SK-N-MC (cell line): ENCODE data around the gene FUT8.

Source experiments
- DNase-seq: peaks from one replicate; pipeline ENCODE4 v3.0.0-alpha.2; 2011; ENCODE audit warnings: low read depth, low spot score
- H3K27ac ChIP-seq: fragments of 200-600 bp; sonication (generic); 2 replicates; pipeline ENCODE4 v1.5.1; 2016; ENCODE audit warnings: mixed run types
- H3K36me3 ChIP-seq: fragments of 200-600 bp; sonication (generic); 2 replicates; pipeline ENCODE4 v1.6.1; 2017; ENCODE audit warnings: antibody characterized with exemption, low read length, mixed read lengths; ENCODE audit not compliant: insufficient read depth
- H3K4me3 ChIP-seq: fragments of 200-600 bp; sonication (generic); 2 replicates; pipeline ENCODE4 v1.5.1; 2016
- H3K9ac ChIP-seq: fragments of 200-600 bp; sonication (generic); 2 replicates; pipeline ENCODE4 v1.8.0; 2017; ENCODE audit warnings: mixed run types, mixed read lengths; ENCODE audit not compliant: insufficient read length
- H3K9me3 ChIP-seq: fragments of 200-600 bp; sonication (generic); 2 replicates; pipeline ENCODE4 v1.6.1; 2017; ENCODE audit warnings: low read depth, mild to moderate bottlenecking, antibody characterized with exemption, low read length, moderate library complexity, mixed read lengths
- EZH2 ChIP-seq: fragments of 200-600 bp; sonication (generic); IDR thresholded peaks from one replicate; pipeline ENCODE4 v1.6.1; 2017; ENCODE audit warnings: antibody characterized with exemption
- FOXP2 ChIP-seq: optimal IDR thresholded peaks from 2 replicates; pipeline ENCODE3; 2011; ENCODE audit warnings: mild to moderate bottlenecking, moderate library complexity; ENCODE audit not compliant: insufficient read depth; ENCODE audit errors: extremely low read length, control extremely low read depth
- POLR2AphosphoS5 ChIP-seq: IDR thresholded peaks from 2 replicates; pipeline ENCODE4 v1.6.1; 2012; ENCODE audit warnings: mild to moderate bottlenecking, low read depth, low read length, borderline replicate concordance

The FUT8 gene

DNA sequence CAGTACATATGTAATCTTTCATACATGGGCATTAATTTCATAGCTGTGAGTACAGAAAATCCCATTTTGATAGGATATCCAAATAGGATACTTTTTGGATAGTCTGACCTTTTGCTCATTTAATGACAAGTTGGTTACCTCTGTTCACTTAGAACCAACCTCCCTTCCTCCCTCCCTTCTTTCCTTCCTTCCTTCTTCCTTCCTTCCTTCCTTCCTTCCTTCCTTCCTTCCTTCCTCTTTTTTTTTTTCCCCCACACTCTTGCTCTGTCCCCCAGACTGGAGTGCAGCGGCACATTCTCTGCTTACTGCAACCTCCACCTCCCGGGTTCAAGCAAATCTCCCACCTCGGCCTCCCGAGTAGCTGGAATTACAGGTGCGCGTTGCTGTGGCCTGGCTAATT lies 162.9 kb downstream of the FUT8 start:
- Histone ChIP-seq H3K9ac (peak overlapping the region; percentile 68), H3K27ac (peak overlapping the region; percentile 99), H3K36me3 (peaks cover 4% of the 10 kb centered on the region; the same call in 1 of the 2 replicates), H3K9me3 (no peaks in the 10 kb centered on the region), H3K4me3 (peak overlapping the region; percentile 61)
- peak; percentile 84 for DNase-seq
- TF ChIP-seq FOXP2 = no peak
- no peak for TF ChIP-seq EZH2
- peak; percentile 57; the same call in 1 of the 2 replicates for TF ChIP-seq POLR2AphosphoS5

GRCh38 chr14:65580973-65581372 lies 168.4 kb downstream of the FUT8 start:
- Histone ChIP-seq H3K36me3 (no peaks in the 10 kb centered on the region), H3K4me3 (no peak overlapping the region), H3K9me3 (no peaks in the 10 kb centered on the region), H3K9ac (no peak overlapping the region), H3K27ac (peak overlapping the region; percentile 53)
- no peak for DNase-seq
- TF ChIP-seq EZH2 (no peak), FOXP2 (no peak), POLR2AphosphoS5 (no peak)

- TF ChIP-seq FOXP2 (no peak), POLR2AphosphoS5 (no peak), EZH2 (no peak)
- no peaks in the 10 kb centered on the region for H3K9me3 ChIP-seq
- DNase-seq = no peak
- H3K4me3 ChIP-seq = no peak overlapping the region
- H3K36me3 ChIP-seq = no peaks in the 10 kb centered on the region
- H3K27ac ChIP-seq = peak overlapping the region; percentile 53
- no peak overlapping the region for H3K9ac ChIP-seq
Observed at GRCh38 chr14:65581378-65581777, 168.8 kb downstream of the FUT8 start.

GRCh38 chr14:65581799-65582198 lies 169.3 kb downstream of the FUT8 start:
- Histone ChIP-seq H3K36me3 (no peaks in the 10 kb centered on the region), H3K4me3 (no peak overlapping the region), H3K9ac (no peak overlapping the region), H3K9me3 (no peaks in the 10 kb centered on the region), H3K27ac (peak overlapping the region; percentile 53; the same call in 1 of the 2 replicates)
- no peak for DNase-seq
- TF ChIP-seq FOXP2 = no peak
- TF ChIP-seq POLR2AphosphoS5 = no peak
- no peak for TF ChIP-seq EZH2

DNA sequence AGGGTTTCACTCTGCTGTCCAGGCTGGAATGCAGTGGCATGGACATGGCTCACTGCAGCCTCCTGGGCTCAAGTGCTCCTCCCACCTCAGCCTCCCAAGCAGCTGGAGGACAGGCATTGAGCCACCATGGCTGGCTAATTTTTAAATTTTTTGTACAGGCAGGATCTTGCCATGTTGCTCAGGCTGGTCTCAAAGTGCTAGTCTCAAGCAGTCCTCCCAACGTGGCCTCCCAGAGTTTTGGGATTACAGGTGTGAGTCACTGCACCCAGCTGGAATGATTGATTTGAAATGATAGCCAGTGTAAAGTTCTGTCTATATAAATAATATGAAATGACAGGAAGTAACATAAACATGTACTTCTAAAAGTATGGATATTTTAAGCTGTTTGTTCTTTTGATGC lies 172.7 kb downstream of the FUT8 start:
- Histone ChIP-seq H3K36me3 (peaks cover 5% of the 10 kb centered on the region), H3K9ac (peak overlapping the region; percentile 5)
- TF ChIP-seq POLR2AphosphoS5 = no peak

DNA sequence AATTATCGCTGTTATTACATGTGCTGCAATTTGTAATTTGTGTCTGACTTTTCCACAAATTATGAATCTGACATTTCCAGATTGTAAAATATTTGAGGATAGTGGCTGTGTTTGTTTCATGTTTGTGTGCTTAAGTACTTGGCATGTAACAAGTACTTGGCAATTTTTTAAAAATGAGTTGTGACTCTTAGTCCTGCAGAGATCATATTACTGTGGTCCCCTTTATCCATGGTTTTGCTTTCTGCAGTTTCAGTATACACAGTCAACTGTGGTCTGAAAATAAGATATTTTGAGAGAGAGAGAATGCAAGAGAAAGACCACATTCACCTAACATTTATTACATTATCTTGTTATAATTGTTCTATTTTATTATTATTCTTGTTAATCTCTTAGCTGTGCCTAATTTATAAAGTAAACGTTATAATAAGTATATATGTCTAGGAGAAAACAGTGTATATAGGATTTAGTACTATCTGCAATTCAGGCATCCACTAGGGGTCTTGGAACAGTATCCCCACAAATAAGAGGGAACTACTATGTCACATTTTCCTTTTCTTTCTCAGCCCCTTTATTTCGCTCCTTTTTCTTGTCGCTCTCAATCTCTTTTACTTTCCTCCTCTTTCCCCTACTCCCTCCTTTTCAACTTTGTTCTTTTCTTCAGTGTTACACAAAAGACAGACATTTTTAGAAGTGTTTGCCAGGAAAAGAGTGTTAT lies 176.1 kb downstream of the FUT8 start:
- no peak overlapping the region for H3K4me3 ChIP-seq
- peak overlapping the region; percentile 73; the same call in 1 of the 2 replicates for H3K27ac ChIP-seq
- no peaks in the 10 kb centered on the region for H3K9me3 ChIP-seq
- peaks cover 13% of the 10 kb centered on the region for H3K36me3 ChIP-seq
- H3K9ac ChIP-seq = no peak overlapping the region
- no peak for DNase-seq
- no peak for TF ChIP-seq FOXP2

More for the DNA sequence above, 172.7 kb downstream of the FUT8 start:
- peak overlapping the region; percentile 65 for H3K27ac ChIP-seq
- no peak overlapping the region; the same call in 1 of the 2 replicates for H3K4me3 ChIP-seq
- DNase-seq = no peak
- no peaks in the 10 kb centered on the region for H3K9me3 ChIP-seq

DNA sequence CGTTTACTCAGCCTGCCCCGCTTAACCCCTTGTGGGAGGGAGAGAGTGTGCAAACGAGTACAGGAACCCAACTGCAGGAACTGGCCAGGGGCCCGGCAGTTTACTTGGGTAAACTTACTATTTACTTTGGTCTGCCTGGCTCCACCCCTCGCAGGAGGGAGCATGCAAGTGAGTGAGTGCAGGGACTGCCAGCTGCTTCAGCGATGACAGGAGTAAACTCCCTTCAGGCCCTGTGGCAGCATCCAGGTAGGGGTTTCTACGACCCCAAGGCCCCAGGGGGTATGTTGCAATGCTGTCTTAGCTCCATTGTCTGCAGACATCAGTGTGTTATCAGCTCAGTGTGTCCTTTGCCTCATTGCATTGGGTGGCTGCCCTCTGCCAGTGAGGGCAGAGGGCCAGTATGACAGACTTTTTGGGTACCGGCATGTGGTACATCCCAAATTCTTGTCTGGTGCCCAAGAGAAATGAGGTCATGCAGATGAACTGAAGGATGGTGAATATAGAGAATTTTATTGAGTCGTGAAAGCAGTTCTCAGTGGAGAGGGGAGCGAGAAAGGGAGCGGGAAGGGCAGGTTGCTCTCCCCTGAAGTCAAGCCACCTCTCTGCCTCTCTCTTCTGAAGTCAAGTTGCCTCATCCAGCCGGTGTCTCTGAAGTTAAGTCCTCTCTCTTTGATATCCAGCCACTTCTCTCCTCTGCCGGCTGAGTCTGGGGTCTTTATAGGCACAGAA lies 181.8 kb downstream of the FUT8 start:
- Histone ChIP-seq H3K4me3 (no peak overlapping the region), H3K36me3 (peaks cover 17% of the 10 kb centered on the region), H3K9me3 (no peaks in the 10 kb centered on the region), H3K9ac (no peak overlapping the region), H3K27ac (no peak overlapping the region)
- DNase-seq = no peak
- TF ChIP-seq FOXP2 (no peak), EZH2 (no peak), POLR2AphosphoS5 (no peak)

DNA sequence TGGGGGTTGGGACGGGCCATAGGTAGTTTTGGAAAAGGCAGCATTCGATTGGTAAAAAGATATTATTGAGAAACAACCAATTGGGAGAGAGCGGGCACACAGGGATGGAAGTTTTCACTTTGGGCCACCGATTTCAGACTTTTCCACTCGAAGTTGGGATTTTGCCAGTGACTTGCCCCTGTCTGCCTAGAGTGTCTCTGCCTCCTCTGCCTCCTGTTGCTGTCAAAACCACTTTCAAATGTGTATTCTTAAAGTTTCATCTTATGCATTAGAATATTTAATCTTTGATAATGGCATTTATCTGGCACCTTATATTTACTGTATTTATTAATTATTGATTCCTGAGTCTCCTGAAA lies 182.3 kb downstream of the FUT8 start:
- Histone ChIP-seq H3K9ac (no peak overlapping the region), H3K36me3 (peaks cover 14% of the 10 kb centered on the region), H3K4me3 (no peak overlapping the region), H3K27ac (no peak overlapping the region), H3K9me3 (no peaks in the 10 kb centered on the region)
- DNase-seq = no peak
- TF ChIP-seq EZH2 (no peak), FOXP2 (no peak), POLR2AphosphoS5 (no peak)
